Fibroblast of the conjunctiva (primary cell): Measurements from ENCODE around the gene OCSTAMP.

Experiments
- DNase-seq: peaks from one replicate; pipeline ENCODE4 v3.0.0-alpha.2; 2010; ENCODE audit warnings: low read depth

OCSTAMP gene

GRCh38 chr20:46512943-46513844 is 37.3 kb downstream of the OCSTAMP start, which contains the start of gene ZNF334:
ZNF334 (minus strand) TSS chr20:46513559; CDS start chr20:46512102, 1,457 bp downstream.
- no peak for DNase-seq

GRCh38 chr20:46509523-46509922 is 40.9 kb downstream of the OCSTAMP start:
- no peak for DNase-seq

GRCh38 chr20:46507760-46508407 is 42.6 kb downstream of the OCSTAMP start:
- no peak for DNase-seq

- no peak for DNase-seq
Measured at GRCh38 chr20:46505506-46505905, 44.9 kb downstream of the OCSTAMP start.

- no peak for DNase-seq
Measured at GRCh38 chr20:46501961-46502360, 48.5 kb downstream of the OCSTAMP start.

- DNase-seq = no peak
Measured at GRCh38 chr20:46501337-46501942, 49.0 kb downstream of the OCSTAMP start.

GRCh38 chr20:46494077-46494476 is 56.4 kb downstream of the OCSTAMP start:
- no peak for DNase-seq

GRCh38 chr20:46491354-46491753 is 59.1 kb downstream of the OCSTAMP start:
- DNase-seq = no peak
